Activated CD8-positive, alpha-beta memory T cell treated with anti-CD3 and anti-CD28 coated beads for 48 hours (primary cell): ENCODE data around the gene KRTAP10-3.
"Not testable (repeated sequence)": the region's sequence is repeated elsewhere in the genome, so short reads cannot be mapped to it uniquely, and the experiment has no call there.

Experiments
- DNase-seq, 3 experiments: peaks; one replicate each; pipeline ENCODE4 v3.0.0-alpha.2; 2020; ENCODE audit warnings: low read depth in 2 of 3, low spot score in 2 of 3

KRTAP10-3 gene, protein sequence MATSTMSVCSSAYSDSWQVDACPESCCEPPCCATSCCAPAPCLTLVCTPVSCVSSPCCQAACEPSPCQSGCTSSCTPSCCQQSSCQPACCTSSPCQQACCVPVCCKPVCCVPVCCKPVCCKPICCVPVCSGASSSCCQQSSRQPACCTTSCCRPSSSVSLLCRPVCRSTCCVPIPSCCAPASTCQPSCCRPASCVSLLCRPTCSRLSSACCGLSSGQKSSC

DNA sequence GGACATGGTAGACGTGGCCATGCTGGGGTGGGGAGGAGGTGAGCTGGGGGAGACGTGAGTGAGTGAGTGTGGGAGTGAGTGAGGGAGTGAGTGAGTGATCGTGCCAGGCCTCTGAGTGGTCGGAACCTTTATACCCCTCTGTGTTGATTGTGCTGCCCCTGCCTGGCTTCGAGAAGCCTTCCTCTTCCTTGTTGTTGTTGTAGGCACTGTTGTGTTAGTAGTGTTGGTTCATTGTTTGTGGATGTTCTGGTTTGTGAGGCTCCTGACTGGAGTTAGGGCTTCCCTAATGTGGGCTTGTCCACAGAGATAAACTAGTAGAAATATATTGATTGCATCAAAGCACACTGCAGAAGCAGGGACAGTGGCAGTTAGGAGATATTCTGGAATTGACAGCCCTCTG, at the start of gene KRTAP10-3:
KRTAP10-3 (minus strand) TSS at position 101 of the 400 bp plus-strand sequence; CDS start at position 21, 80 bp downstream.
- no peak for DNase-seq

DNA sequence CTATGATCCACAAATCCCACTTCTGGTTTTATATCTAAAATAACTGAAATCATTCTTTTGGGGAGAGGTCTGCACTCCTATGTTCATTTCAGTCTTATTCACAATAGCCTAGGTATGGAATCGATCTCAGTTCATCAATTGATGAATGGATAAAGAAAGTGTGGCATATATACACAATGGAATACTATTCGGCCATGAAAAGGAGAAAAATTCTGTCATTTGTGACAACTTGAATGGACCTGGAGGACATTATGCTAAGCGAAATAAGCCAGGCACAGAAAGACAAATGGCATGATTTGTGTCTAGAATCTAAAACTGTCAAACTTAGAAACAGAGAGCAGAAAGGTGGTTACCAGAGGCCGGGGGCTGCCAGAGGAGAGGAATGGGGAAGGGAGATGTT, 47.9 kb upstream of the KRTAP10-3 start:
- DNase-seq = no peak

DNA sequence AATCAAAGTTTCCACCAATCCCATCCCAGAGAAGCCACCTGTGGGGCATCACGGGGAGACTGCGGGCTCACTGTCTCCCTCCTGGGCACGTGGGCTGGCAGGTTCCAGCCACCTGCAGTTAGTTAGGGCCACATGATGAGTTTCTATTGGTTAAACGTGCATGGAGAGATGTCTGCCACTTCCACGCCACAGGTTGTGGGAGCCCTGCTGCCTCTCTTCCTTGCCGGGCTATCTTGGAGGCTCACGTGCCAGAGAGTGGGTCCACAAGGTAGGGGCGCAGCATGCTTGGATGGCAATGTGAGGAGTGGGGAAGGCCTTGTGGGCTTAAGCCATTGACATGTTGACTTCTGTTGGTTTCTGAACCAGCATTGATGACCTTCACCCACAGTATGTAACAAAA, 45.3 kb upstream of the KRTAP10-3 start:
- no peak for DNase-seq

DNA sequence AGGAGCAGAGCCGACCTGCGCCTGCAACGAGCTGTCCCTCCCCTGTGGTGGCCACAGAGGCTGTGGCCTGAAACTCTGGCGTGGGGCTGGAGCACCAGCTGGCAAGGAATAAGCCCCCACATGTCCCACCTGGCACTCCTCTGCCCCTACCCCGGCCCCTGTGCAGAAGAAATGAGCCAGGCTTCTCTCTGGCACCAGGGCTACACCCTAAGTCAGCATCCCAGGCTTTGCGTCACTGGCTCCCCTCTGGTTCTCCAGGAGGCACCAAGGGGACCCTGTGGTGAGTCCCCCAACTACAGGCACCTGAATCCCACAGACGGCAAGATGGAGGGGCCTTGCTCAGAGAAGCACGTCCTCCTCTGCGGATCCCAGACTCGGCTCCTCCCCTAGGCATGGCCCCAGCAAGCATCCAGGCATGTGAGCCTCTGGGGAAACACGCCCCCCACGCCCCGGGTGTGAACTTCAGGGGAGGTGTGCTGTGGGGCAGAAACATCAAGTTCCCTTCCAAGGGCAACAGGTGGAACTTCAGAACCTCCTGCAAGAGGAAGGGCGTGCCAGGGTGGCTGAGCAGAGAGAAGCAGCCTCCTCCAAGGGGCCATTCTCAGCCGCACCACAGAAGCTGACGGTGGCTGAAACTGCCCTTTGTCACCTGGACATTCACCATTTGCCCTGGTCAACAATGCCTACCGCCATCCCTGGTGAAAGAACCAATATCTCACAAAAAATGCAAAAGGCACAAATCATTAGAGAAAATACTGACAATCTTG, 44.7 kb upstream of the KRTAP10-3 start:
- DNase-seq = no peak

DNA sequence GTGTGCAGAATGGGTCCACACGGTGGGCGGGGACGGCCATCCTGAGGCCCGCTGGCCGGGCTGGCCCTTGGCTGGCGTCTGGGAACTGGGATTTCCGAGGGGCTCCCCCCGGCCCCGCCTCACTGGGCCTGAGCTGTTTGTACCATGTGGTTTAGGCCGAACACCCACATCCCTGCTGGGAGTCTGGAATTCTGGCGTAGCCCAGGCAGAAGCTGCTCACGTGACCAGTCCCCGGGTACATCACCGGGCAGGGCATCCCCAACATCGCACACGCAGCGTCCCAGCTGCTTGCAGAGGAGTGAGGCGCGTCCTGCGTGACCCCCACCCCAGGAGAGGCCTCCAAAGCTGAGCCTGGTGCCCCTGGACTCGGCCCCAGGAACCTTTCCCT, 43.9 kb upstream of the KRTAP10-3 start:
- DNase-seq = no peak

DNA sequence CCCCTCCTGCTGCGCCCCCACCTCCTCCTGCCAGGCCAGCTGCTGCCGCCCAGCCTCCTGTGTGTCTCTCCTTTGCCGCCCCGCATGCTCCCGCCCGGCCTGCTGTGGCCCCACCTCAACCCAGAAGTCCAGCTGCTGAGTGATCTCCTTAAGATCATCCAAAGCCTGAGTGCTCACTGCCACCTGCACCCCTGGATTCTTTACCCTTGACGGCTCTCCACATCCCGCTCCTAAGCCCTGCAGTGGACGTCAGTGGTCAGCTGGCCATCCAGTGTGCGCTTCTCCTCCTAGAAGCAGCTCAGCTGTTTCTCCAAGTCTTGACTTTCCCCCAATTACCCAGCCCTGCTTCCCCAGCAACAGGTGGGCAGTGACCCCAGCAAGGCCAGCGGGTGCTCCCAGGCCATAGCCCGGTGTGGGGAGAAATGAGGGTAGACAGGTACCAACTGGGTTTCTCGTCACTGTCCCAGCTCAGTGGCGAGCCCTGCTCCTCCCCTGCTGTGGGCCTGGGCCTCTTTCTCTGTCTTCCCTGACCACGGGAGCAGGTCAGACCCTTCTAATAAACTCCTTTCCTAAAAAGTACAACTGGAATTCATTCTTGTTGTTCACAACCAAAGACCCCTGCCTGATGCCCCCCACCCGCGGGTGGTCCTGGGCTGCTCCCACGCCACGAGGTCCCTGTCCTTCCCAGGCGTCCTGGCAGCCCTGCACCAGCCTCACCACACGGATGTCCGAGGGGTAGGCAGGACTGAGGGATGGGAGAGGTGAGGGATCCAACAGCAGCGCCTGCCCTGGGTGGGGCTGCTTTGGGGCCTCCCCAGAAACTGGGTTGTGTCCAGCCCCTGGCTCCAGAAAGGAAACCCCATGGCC, 43.2 kb upstream of the KRTAP10-3 start:
- DNase-seq = no peak

DNA sequence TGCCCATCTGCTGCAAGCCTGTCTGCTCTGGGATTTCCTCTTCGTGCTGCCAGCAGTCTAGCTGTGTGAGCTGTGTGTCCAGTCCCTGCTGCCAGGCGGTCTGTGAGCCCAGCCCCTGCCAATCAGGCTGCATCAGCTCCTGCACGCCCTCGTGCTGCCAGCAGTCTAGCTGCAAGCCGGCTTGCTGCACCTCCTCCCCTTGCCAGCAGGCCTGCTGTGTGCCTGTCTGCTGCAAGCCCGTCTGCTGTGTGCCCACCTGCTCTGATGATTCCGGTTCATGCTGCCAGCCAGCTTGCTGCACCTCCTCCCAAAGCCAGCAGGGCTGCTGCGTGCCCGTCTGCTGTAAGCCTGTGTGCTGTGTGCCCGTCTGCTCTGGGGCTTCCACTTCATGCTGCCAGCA, 42.5 kb upstream of the KRTAP10-3 start:
- not testable (repeated sequence) for DNase-seq

DNA sequence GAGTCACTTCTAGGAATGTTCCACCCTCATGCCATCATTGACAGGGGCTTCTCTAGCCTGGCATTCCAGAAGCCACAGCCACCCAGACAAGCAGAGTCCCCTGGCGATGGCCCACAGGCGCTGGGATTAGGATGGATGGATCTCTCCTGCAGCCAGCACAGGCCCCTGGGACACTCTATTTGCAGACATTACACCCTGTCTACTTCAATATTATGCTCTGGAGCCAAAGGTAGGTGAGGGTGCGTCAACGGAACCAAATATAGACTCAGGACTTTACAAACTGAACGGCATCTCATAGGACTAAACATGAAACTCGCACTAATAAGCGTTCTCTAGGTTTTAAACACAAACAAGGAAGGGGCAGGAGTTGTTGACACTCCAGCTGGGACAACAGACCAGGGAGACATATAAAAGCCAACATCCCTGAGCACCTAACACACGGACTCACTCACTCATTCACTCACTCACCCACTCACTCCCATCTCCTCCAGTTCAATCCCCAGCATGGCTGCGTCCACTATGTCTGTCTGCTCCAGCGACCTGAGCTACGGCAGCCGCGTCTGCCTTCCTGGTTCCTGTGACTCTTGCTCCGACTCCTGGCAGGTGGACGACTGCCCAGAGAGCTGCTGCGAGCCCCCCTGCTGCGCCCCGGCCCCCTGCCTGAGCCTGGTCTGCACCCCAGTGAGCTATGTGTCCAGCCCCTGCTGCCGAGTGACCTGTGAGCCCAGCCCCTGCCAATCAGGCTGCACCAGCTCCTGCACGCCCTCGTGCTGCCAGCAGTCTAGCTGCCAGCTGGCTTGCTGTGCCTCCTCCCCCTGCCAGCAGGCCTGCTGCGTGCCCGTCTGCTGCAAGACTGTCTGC, 41.8 kb upstream of the KRTAP10-3 start, which contains the start of gene KRTAP10-7:
KRTAP10-7 (plus strand) TSS at position 480 of the 861 bp plus-strand sequence; CDS start at position 505, 25 bp downstream.
- DNase-seq = not testable (repeated sequence)

DNA sequence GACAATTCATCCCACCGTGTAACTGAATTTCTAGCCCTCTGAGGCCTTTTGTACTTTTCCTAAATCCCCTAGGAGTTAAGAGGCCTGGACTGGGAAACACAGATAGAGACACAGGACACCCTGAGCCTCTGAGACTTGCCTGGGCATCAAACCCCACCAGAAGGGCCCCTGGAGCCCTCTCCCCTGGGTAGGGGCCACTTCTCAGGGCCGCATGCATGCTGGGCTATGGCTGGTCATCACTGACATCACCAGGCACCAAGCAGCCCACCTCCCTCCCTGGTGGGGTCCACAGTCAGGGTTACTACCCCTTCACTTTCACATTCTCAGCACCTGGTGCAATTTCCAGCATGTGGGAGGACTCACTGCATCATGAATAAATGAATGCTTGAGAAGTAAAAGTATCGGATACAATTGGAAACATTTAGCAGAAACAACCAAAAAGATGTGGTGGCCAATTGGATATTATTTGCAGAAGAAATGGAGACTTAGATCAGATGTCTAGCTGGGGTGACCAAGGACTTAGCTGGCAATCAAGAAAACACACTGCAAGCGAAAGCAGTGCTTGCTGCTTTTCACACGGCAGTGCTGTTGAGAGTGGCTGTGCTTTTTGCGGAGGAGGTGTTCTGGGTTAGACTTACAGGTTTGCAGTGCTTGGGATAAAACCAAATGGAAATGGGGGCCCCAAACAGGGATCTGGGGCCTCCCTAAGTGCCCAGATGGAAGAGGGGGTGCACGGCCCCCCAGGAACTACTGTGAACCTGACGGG, 40.9 kb upstream of the KRTAP10-3 start:
- no peak for DNase-seq

DNA sequence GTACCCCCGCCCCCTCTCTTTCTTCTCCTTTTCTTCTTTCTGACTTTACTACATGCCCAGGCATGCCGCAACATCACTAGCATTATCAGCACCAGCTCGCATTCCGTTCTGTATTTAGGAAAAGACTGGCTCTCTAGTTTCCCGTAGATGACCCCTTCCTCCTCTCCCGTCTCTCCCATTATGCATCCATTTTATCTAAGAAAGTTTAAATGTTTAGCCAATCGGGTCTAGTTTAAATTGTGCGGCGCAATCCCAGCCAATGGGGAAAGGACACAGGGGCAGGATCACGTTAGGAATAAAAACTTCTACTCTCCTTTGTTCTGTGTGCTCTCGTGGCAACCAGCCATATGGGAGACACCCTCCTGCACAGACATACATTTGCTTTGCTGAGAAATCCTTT, 39.5 kb upstream of the KRTAP10-3 start:
- DNase-seq = no peak

DNA sequence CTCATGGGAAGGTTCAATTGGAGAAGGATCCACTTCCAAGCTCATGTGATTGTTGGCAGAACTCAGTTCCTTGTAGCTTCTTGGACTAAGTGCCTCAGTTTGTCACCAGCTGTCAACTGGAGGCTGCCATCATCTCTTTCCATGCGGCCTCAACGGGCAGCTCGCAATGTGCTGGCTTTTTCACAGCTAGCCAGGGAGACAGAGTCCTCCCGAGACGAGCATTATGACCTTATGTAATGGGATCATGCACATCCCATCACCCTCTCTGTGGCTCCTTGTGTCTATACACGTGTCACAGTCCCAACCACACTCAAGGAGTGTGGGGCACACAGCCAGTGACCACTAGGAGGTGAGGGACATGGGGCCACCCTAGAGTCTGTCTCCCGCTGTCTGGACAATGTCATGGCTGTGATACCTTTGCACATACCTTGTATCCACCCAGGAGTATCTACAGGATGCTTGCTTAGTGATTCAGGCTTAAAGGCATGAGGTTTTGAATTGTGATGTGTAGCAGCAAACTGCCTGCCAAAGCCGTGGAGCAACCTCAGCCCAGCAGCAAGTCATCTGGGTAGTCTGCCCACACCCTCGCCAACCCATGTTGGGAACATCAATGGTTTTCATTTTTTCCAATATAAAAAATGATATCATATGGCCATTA, 37.6 kb upstream of the KRTAP10-3 start:
- no peak for DNase-seq

DNA sequence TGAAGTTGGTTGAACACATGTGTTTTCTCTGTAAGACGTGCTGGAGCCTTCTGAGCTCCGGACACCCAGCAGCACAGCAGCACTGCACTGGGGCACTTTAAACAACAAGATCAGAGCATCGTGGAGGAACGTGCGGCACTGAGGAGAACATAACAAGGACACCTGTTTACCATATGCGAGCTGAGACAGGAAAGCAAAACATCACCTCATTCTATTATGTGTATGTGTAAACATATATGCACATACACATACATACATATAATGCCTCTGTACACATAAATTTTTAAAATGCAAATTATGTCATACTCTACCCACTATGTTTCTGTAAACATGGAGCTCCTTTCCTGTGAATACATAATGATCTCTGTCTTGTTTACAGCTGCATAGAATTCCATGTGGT, 36.9 kb upstream of the KRTAP10-3 start:
- DNase-seq = no peak

DNA sequence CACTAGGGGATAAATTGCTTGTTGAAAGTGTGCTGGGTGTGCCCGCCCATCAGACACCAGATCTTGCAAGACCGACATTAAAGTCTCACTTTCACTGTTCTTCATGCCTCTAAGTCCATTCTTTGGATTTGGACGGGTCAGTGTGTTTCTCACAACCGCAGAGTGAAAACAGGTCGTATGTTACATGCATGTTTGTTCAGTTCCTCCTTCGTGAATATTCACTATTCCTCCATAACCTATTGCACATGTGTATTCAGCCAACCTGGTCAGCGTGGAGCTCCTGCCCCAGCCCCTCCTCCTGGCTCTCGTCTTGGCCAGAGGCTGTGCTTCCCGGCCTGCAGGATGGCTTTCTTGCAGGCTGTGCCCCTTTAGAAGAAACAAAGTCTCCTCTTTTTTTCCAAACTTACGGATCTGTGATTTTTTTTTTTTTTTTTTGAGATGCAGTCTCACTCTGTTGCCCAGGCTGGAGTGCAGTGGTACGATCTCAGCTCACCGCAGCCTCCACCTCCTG, 35.9 kb upstream of the KRTAP10-3 start:
- no peak for DNase-seq

DNA sequence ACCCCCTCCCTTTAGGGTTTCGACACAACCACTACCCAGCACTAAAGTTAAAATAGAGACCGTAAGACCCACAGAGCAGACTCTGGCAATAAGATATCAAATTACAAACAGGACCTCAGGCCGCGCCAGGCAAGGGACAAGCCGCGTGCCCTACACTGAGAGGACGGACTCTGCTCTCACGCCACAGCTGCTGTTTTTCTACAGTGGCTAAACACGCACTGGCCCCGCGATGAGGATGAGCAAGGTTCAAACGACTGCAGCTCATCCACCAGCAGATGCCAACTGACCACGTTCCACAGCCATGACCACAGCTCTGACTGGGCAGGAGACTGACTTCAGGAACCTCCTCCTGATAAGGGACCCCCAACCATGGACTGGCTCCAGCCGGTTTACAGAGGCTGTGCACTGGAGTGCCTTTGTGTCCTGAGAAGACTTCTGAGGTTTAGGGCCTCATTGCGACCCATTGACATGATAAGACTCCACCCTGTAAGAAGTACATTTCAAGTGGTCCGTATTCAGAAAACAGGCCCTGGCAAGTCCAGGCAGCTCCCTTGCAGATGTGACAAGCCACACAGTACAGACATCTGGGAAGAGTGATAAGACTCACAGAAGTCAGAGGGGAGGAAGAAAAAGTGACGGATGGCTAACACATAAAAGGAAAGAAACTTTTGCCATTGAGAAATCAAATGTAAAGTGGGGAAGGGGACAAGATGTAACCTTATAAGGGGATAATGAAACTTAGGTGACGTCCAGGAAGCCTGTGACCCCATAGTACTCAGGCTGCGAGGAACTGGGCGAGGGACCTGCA, 35.2 kb upstream of the KRTAP10-3 start:
- DNase-seq = no peak

DNA sequence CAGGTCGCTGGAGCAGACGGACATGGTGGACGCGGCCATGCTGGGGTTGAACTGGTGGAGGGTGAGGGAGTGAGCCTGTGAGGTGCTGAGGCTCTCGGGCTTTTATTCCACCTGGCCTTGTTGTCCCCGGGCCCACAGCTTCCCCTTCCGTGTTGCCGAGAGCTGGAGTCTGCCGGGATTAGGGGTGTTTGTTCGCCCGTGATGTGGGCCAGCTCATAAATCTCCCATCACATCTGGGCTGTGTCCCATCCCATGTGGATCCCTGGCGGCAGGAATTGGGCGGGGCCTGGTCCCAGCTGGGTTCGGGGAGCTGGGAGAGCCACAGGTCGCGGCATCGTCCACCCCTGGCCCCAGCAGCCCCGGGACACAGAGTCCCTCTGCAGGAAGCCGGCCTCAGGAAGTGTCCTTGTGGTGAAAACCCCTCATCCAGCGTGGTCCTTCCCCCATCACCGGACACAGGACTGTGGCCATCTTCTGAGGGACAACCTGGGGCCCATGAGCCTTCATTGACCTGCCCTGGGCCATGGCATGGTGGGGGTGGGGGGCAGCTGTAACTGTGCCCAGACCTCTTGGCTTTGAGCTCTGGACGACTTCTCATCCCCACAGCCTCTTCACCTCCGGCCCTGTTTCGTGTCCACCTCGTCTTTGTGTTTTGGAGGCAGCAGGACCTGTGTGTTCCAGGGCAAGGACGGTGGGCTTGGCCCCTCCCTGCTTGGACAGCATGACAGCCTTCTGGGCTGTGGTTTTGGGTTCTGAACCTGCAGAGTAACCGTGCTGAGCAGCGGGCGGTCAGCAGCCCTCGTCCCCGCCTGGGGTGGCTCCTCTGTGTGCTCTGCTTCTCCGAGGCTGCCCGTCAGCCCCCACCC, 34.1 kb upstream of the KRTAP10-3 start, which contains the start of gene KRTAP10-6:
KRTAP10-6 (minus strand) TSS at position 60 of the 866 bp plus-strand sequence; CDS start at position 39, 21 bp downstream.
- DNase-seq = no peak

DNA sequence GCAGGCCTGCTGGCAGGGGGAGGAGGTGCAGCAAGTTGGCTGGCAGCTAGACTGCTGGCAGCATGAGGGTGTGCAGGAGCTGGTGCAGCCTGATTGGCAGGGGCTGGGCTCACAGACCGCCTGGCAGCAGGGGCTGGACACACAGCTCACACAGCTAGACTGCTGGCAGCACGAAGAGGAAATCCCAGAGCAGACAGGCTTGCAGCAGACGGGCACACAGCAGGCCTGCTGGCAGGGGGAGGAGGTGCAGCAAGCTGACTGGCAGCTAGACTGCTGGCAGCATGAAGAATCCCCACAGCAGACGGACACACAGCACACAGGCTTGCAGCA, 33.2 kb upstream of the KRTAP10-3 start:
- not testable (repeated sequence) for DNase-seq
